PFSK-1 (cell line): ENCODE results near the gene CCNJL.

ENCODE experiments used
- FOXP2 ChIP-seq: optimal IDR thresholded peaks from 2 replicates; pipeline ENCODE3; 2011; ENCODE audit warnings: borderline replicate concordance, control low read depth, inconsistent platforms; ENCODE audit not compliant: insufficient read depth; ENCODE audit errors: extremely low read length, extremely low read depth
- POLR2AphosphoS5 ChIP-seq: IDR thresholded peaks from 2 replicates; pipeline ENCODE4 v1.6.1; 2012; ENCODE audit warnings: low read depth, mild to moderate bottlenecking, control low read depth, low read length, moderate library complexity
- REST ChIP-seq, 2 experiments: IDR thresholded peaks; 2 replicates each; pipeline versions ENCODE4 v1.6.1 to v1.8.0; 2011 to 2012; ENCODE audit warnings: low read depth in 2 of 2, low read length in 2 of 2, control low read depth in 1 of 2, inconsistent platforms in 1 of 2, mild to moderate bottlenecking in 1 of 2, moderate library complexity in 1 of 2; ENCODE audit not compliant: insufficient read depth in 1 of 2
- SIN3A ChIP-seq: IDR thresholded peaks from 2 replicates; pipeline ENCODE4 v1.6.1; 2012; ENCODE audit warnings: mild to moderate bottlenecking, low read length, moderate library complexity, borderline replicate concordance; ENCODE audit not compliant: insufficient read depth
- TAF1 ChIP-seq: IDR thresholded peaks from 2 replicates; pipeline ENCODE4 v1.6.1; 2012; ENCODE audit warnings: low read length, control low read depth, borderline replicate concordance; ENCODE audit not compliant: insufficient read depth

The CCNJL gene

GRCh38 chr5:160221082-160221481, 91.3 kb downstream of the CCNJL start:
- TF ChIP-seq TAF1 (no peak), POLR2AphosphoS5 (no peak), SIN3A (no peak), FOXP2 (no peak), REST (IDR thresholded peaks at IDR 0.05; ENCODE audit: insufficient read depth in 1 of 2, low read depth in 2 of 2, low read length in 2 of 2) (no peak)

- TF ChIP-seq POLR2AphosphoS5 (no peak), REST (IDR thresholded peaks at IDR 0.05; ENCODE audit: insufficient read depth in 1 of 2, low read depth in 2 of 2, low read length in 2 of 2) (no peak), SIN3A (no peak), FOXP2 (no peak), TAF1 (no peak)
Measured at GRCh38 chr5:160219356-160219755, 93.0 kb downstream of the CCNJL start.

- TF ChIP-seq REST (IDR thresholded peaks at IDR 0.05; ENCODE audit: insufficient read depth in 1 of 2, low read depth in 2 of 2, low read length in 2 of 2) (no peak), FOXP2 (no peak), SIN3A (no peak), POLR2AphosphoS5 (no peak), TAF1 (no peak)
Measured at GRCh38 chr5:160213537-160213936, 98.8 kb downstream of the CCNJL start.

GRCh38 chr5:160211352-160211751, 101.0 kb downstream of the CCNJL start:
- TF ChIP-seq TAF1 (no peak), FOXP2 (no peak), REST (IDR thresholded peaks at IDR 0.05; ENCODE audit: insufficient read depth in 1 of 2, low read depth in 2 of 2, low read length in 2 of 2) (no peak), SIN3A (no peak), POLR2AphosphoS5 (no peak)

GRCh38 chr5:160210606-160211005, 101.8 kb downstream of the CCNJL start:
- TF ChIP-seq SIN3A (no peak), TAF1 (no peak), FOXP2 (no peak), REST (IDR thresholded peaks at IDR 0.05; ENCODE audit: insufficient read depth in 1 of 2, low read depth in 2 of 2, low read length in 2 of 2) (no peak), POLR2AphosphoS5 (no peak)
